Subcutaneous adipose tissue (tissue), 4 donors: ENCODE measurements around the gene TMUB2. TPM values are rescaled to one million over a fixed set of nuclear protein-coding genes. Genes with fewer than 3 reads are reported as not detected.

Experiments used
- total RNA-seq, 4 donors: library from RNA; depleted of rRNA; stranded (reverse); fragments of >200 nt; gene quantifications; one replicate each; pipeline ENCODE4 v1.1.0, GENCODE V29; 2016
- TF ChIP-seq, protein P1 (sequence below): fragments of 450-650 bp; IDR thresholded peaks from one replicate; pipeline ENCODE4 v1.5.1; 2016; ENCODE audit warnings: low read depth, mild to moderate bottlenecking, control low read depth, antibody characterized with exemption, moderate library complexity

TMUB2 gene
- total RNA-seq, 4 donors from 2014 or later = 26.6 to 36.0 (median 33.2) TPM

DNA sequence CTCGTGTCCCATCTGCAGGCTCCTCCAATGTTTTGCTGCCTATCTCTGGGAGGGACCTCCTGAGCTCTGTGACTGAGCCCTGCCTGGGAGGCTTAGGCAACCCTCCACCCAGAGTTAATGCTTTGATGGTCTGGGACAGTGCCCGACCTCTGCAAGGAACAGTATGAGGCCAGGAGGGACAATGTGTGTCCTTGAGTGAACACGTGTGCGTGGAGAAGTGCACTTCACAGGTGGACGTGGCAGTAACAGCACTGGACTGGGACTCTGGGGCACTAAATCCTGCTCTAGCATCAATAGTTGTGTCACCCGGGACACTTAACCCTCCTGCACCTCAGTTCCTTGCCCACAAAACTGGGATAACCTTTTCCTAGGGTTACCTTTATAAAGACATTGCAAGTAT, 28.1 kb downstream of the TMUB2 start:
- TF ChIP-seq, protein P1, sequence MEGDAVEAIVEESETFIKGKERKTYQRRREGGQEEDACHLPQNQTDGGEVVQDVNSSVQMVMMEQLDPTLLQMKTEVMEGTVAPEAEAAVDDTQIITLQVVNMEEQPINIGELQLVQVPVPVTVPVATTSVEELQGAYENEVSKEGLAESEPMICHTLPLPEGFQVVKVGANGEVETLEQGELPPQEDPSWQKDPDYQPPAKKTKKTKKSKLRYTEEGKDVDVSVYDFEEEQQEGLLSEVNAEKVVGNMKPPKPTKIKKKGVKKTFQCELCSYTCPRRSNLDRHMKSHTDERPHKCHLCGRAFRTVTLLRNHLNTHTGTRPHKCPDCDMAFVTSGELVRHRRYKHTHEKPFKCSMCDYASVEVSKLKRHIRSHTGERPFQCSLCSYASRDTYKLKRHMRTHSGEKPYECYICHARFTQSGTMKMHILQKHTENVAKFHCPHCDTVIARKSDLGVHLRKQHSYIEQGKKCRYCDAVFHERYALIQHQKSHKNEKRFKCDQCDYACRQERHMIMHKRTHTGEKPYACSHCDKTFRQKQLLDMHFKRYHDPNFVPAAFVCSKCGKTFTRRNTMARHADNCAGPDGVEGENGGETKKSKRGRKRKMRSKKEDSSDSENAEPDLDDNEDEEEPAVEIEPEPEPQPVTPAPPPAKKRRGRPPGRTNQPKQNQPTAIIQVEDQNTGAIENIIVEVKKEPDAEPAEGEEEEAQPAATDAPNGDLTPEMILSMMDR = no peak

DNA sequence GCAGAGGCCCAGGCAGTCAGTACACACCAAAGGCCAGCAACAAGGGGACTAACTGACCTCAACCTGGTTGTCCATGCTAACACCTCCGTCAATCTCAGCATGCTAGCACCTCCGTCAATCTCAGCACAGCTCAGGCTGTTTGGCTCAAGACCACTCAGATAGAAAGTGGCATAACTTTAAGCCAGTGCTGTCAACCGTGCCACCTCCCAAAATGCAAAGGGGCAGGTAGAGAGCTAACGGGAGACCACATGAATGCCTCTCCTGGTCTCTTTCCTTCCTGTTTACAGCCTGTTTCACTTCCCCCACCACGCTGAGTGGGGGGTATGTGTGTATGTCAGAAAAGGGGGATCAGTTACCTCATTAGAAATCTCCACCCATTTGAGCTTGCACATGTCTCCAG, 29.4 kb downstream of the TMUB2 start:
- TF ChIP-seq, protein P1 = no peak

DNA sequence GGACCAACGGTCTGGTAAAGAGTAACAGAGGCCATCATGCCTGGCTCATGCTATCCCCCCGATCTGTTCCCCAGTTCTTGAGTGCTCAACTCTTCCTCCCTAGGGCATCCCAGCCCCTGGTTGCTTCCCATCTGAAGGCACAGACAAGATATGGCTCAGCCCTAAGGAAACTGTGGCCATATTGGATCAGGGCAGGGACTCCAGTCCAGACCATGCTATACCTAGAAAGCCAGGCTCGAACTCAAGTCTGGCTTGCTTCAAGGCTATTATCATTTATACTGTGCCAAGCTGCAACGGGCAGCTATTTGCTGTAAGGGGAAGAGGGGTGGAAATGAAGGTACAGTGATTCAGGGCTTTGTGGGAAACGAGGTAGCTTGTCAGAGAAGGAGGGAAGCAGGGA, 29.9 kb downstream of the TMUB2 start:
- TF ChIP-seq, protein P1 = no peak

DNA sequence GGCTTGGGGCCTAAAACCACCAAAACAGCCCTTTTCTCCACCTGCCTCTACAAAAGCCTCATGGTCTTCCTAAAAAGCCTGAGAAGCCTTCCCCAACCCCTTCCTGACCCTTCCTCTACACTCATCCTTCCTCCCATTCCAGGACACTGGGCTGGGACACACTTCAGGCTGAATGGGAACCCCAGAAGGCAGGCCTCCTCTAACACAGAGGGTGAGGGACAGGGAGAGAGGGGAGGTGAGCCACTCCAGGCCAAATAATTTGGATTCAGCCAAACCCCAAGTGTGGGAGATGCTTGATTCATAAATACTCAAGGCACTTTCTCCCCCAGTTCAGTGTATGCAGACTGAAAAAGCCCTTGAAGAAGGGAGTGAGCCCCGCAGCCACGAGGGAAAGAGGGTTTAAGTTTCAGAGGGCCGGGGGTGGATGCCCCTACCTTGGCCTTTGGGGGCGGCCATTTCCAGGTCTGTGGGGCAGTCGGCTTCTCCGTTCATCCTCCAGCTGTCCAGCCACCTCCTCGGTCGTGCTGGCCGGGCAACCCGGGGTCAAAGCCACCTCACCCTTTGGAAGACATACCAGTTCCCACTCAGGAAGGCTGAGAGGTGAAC, 31.1 kb downstream of the TMUB2 start:
- TF ChIP-seq, protein P1 = no peak

DNA sequence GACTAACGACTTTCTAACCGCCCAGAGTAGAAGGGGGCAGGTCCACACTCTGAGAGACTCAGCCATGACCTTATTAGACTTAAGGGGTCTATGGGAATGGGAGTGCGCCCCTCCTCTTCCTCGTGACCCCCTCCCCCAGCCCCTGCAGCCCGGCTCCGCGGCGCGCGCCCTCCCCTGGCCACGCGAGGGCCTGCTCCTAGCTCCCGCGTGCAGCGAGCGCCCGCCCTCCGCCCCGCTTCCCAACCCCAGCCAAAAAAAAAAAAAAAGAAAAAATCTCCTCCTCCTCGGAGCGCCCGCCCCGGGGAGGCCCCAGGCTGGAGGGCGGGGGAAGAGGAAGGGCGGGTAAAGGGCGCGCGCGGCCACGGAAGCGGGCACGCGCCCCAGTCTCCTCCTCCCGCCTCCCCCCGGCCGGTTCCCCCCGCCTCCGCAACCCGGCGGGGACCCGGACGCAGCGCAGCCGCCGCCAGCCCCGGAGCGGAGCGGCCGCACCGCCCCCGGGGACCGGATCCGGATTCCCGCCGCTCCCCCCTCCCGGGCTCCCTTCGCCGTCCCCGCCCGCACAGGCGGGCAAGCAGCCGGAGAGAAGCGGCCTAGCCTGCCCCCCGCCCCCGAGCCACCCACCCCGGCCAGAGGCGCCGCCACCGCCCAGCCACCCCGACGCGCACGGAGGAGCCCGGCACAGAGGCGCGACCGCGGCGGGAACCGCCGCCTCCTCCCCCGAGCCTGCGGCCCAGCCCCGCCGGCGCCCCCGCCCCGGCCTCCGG, 31.8 kb downstream of the TMUB2 start:
- TF ChIP-seq, protein P1 = no peak

DNA sequence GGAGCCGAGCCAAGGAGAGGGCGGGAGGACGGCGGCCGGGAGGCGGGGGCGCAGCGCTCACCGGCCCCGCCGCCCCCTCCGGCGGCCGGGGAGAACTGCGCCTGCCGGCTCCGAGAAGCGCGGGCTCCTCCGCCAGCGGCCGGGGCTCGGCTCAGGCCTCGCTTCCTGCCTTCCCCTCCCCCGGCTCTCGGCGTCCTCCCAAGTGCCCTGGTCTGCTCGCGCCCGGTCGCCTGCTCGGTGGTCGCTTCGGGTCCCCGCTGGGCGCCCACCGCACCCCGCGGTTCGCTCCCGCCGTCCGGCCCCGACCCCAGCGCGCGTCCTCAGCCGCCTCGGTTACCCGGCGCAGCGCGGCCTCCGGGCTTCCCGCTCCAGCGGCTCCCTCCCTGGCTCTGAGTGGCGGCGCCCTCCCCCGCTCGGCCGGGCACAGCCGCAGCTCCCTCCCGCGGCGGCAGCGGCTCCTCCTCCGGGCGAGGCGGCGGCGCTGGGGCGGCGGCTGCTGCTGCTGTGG, 32.4 kb downstream of the TMUB2 start:
- TF ChIP-seq, protein P1 = no peak

DNA sequence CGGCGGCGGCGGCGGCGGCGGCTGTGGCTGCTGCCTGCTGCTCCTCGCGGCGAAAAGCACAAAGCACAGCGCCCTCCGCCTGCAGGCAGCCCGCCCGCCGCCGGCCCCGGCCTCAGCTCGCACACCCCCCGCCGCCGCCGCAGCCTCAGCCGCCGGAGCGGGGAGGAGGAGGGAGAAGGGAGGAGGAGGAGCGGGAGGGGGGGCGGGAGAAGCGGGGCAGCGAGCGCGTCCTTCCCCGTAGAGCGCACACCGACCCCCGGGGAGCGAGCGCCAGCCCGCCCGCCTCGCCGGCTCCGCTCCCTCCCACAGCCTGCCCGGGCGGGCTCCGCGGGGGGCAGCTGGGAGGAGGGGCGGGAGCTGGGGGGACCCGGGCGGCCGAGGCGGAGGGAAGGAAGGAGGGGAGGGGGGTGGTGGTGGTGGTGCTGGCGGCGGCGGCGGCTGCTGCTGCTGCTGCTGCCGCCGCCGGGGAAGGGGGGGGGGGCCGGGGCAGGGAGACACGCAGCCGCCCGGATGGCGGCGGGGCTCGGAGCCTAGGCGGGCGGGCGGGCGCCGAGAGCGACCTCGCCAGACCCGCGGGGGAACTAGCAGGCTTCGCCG, 32.9 kb downstream of the TMUB2 start, which contains the start of gene UBTF:
UBTF (minus strand) TSS at position 60 of the 597 bp plus-strand sequence. CDS start 1,446 bp downstream, outside the sequence.
- TF ChIP-seq, protein P1 = no peak
